Measurements from ENCODE around the gene ARMC10.
"Not testable (repeated sequence)": the region's sequence is repeated elsewhere in the genome, so short reads cannot be mapped to it uniquely, and the experiment has no call there.

ARMC10 gene

GRCh38 chr7:103124429-103124979 lies 49.6 kb downstream of the ARMC10 start:
- no peak for DNase-seq (ENCODE audit: low read depth)

GRCh38 chr7:103127006-103127405 lies 52.1 kb downstream of the ARMC10 start:
- no peak for DNase-seq (ENCODE audit: low read depth)

GRCh38 chr7:103129702-103130549 lies 55.0 kb downstream of the ARMC10 start:
- DNase-seq (ENCODE audit: low read depth), result no peak

- DNase-seq (ENCODE audit: low read depth), result no peak
These were observed 56.1 kb downstream of the ARMC10 start for GRCh38 chr7:103130901-103131624.

- no peak for DNase-seq (ENCODE audit: low read depth)
These were observed 58.2 kb downstream of the ARMC10 start for GRCh38 chr7:103132995-103133688.

- DNase-seq (ENCODE audit: low read depth), result no peak
These were observed 60.1 kb downstream of the ARMC10 start for GRCh38 chr7:103134836-103135554.

GRCh38 chr7:103140061-103140460 lies 65.1 kb downstream of the ARMC10 start:
- no peak for DNase-seq (ENCODE audit: low read depth)

GRCh38 chr7:103140685-103141084 lies 65.7 kb downstream of the ARMC10 start:
- no peak for DNase-seq (ENCODE audit: low read depth)

GRCh38 chr7:103141753-103142404 lies 66.9 kb downstream of the ARMC10 start:
- no peak for DNase-seq (ENCODE audit: low read depth)

- no peak for DNase-seq (ENCODE audit: low read depth)
These were observed 67.6 kb downstream of the ARMC10 start for GRCh38 chr7:103142494-103142893.

- no peak for DNase-seq (ENCODE audit: low read depth)
These were observed 68.9 kb downstream of the ARMC10 start for GRCh38 chr7:103143868-103144267.

- not testable (repeated sequence) for DNase-seq (ENCODE audit: low read depth)
These were observed 69.8 kb downstream of the ARMC10 start for GRCh38 chr7:103144754-103145153.

GRCh38 chr7:103148131-103148993 lies 73.4 kb downstream of the ARMC10 start:
- DNase-seq (ENCODE audit: low read depth), result no peak

Data from fibroblast of the conjunctiva (primary cell).